NCI-H69 (cell line): Measurements from ENCODE around the gene HAND2.

Source experiments
- DNase-seq: peaks from one replicate; lab custom pipeline; 2025; lab: John Stamatoyannopoulos, UW

Gene HAND2

GRCh38 chr4:173535957-173536356 lies 5.9 kb upstream of the HAND2 start:
- DNase-seq: no peak

- DNase-seq: no peak
Measured at GRCh38 chr4:173535165-173535902, 5.3 kb upstream of the HAND2 start.

- no peak for DNase-seq
Measured at GRCh38 chr4:173534434-173534833, 4.4 kb upstream of the HAND2 start.

DNA sequence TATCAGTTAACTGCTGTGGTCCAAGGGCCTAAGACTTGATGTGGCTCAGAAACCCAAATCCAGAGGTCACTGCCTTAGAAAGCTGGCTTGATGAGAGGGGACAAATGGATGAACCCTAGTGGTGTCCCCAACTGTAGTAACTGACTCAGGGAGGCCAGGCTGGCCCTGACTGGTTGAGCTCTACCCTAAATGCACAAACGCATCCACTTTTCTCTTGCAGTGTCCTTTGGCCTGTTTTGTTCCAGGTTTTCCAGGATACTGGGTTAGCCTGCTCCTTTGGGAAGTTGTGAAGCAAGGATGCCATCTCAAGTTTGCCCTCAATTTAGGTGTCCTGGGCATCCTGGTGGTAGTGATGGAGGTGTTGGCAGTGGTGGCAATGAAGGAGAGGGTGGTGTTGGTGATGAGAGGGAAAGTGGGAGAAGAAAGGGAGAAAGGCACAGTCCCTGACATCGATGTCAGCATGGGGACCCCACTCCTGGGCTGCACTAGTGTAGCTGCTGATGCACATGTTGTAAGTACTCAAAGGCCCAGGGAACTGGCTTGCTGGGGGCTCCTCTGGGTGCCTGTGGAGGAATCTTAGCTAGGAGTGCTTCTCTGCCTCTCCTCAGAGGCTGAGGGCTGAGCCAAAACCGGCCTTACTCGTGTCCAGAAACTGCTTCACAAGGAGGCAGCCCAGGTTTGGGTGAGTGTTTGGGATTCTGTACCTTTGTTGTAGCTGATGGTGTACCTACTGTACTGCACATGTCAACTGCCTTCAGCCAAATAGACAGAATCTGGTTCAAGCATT lies 2.9 kb upstream of the HAND2 start:
- DNase-seq: no peak

DNA sequence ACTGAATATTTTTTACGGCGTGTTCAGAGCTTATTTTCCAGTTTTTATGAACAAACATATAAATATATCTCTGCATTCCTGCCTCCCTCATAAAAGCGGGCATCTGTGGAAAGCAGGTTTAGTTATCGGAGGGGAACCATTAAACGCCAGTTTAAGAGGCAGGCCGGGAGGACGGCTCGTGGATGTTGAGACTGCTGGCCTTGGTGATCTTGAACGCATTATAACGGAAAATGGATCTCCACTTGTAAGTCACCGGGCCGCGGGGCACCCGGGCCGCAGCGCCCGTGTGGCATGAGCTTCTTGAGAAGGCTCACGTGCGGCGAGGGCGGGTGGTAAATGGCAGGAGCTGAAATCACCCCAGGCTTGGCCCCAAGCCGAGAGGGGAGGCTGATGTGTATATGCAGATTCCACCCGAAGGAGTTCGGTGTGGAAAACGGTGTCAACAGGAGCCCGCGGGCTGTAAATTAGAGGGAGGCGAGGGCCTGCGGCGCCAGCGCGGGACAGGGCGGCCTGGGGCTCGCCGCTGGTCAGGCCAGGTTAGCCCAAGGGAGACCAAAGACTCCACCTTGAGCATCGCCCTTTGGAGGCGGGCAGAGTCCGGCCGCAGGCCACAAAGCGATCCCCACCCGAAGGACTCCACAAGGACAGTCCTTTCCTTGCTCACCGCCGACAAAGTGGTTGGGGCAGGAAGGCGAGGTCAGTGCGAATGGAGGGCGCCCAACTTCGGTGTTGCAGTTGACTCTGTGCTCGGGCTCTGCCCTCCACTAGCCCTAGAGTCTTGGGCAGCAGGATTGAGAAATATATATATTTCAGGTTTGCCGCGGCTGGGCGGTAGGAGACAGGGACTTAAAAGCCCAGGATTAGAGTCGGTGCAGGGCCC lies 1.3 kb upstream of the HAND2 start:
- no peak for DNase-seq

GRCh38 chr4:173530326-173531085 lies 477 bp upstream of the HAND2 start:
- no peak for DNase-seq

DNA sequence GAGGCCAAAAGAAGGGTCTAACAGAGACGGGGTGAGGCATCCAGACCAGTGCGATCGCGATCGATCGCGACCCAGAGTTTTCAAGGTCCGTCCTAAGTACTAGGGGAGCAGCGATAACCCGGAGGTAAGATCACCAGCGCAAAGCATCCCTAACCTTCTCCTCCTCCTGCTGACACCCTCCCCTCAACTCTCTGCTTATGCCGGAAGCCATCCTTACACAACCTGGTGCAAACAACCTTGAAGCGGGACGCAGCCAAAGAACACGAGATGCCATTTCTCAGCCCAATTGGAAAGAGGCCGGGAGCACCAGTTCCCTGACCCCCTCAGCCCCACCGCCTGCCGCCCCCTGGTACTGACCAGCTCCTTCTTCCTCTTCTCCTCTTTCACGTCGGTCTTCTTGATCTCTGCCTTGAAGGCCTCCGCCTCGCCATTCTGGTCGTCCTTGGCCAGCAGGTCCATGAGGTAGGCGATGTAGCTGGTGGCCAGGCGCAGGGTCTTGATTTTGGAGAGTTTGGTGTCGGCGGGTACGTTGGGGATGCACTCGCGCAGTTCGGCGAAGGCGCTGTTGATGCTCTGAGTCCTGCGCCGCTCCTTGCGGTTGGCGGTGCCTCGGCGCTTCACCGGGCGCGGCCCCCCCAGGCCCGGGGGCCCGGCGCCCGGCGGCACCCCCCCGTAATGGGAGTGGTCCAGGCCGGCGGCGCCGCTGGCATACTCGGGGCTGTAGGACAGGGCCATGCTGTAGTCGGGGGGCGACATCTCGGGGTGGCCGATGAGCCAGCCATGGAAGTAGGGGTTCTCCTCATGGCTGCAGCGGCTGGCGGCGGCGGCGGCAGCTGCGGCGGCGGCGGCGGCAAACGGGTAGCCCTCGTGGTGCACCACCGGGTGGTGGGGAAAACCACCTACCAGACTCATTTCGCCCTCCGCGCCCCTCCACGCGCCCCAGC lies 1.4 kb downstream of the HAND2 start:
- DNase-seq: no peak

DNA sequence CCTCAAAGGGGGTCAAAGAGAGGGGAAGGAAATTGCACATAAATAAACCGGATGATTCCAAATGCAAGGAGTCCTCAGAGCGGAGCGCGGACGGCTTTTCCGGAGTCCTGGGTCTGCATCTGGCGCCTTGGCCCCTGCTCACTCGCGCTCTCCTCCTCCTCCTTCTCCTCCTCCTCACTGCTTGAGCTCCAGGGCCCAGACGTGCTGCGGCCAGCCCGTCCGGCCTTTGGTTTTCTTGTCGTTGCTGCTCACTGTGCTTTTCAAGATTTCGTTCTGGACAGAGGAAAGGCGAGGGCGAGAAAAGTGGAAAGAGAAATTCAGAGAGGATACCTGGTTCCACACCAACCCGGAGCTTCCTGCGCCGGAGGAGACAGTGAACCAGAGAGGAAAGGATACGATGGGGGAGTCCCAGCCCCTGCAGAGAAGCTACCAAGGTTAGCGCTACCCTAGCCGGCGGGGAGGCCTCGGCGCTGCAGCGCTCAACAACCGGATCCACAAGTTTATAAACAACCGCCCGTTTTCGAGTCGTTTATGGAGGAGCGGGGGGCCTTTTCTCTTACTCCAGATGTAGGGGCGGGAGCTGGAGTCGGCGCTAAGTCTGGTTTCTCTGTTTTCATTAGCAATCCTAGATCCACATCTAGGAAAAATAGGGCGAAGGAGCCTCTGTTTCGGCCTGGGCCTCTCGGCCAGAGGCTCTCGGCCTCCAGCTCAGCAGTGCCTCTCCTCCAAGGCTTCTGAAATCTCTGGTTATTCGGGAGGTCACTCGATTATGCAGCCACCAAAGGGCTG lies 2.7 kb downstream of the HAND2 start:
- DNase-seq: no peak

GRCh38 chr4:173526724-173527102 lies 3.3 kb downstream of the HAND2 start:
- DNase-seq: no peak

DNA sequence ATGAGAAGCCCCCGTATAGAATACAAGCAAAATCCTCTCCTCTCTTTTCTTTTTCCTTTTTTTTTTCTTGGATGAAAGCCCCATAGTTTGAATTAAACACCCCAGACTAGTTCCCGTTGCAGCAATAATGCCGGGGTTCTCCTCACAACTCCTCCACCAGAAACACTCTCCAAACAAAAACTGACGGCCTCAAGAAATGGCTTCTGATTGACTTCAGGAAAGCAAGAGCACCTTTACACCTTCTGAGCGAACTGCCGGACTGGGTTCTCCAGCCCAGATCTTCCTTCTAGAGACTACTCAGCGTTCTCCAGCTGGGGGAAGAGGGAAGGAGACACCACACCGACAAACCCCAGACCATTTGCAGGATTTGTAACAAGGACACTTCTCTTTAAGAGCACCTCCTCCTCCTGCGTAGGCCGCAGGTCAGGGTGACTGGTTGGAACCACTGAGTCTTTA lies 4.0 kb downstream of the HAND2 start:
- DNase-seq: no peak

GRCh38 chr4:173525118-173526011 lies 4.7 kb downstream of the HAND2 start:
- no peak for DNase-seq

- DNase-seq: no peak
Measured at GRCh38 chr4:173524218-173525117, 5.6 kb downstream of the HAND2 start.

GRCh38 chr4:173522951-173523395 lies 7.1 kb downstream of the HAND2 start:
- DNase-seq: no peak

DNA sequence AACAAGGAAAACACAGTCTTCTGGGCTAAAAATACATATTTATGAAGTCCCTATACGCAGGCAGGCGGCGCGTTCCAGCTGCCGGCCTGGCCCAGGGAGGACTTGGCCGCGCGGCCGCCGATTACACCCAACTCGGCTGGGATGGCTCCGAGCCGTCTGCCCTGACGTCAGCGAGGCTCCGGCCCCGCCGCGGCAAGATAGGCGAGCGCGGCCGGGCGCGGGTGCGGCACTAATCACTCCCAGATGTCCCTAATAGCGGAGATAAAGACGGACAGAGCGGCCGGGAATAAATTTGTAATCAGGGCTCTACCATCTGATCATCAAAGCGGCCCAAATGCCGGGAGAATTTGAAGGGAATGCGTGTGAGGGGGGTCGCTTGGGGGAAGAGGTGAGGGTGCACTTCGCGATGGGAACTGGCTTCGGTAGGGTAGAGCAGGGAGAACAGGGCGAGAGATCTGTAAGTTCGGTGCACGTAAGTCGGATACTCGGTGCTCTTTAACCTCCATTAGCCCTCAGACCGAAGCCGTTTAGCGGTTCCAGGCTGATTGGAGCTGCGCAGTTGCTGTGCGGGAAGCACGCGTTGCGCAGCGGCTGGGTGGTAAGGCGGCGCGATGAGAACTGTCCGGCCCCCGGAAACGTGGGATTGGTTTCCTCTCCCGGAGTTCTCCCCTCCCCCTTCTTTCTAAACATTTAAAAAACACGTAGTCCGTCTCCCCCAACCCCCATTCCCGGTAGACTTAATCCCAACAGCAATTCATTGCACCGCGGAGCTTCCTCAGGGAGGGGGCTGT lies 7.7 kb downstream of the HAND2 start:
- DNase-seq: peak; percentile 82

DNA sequence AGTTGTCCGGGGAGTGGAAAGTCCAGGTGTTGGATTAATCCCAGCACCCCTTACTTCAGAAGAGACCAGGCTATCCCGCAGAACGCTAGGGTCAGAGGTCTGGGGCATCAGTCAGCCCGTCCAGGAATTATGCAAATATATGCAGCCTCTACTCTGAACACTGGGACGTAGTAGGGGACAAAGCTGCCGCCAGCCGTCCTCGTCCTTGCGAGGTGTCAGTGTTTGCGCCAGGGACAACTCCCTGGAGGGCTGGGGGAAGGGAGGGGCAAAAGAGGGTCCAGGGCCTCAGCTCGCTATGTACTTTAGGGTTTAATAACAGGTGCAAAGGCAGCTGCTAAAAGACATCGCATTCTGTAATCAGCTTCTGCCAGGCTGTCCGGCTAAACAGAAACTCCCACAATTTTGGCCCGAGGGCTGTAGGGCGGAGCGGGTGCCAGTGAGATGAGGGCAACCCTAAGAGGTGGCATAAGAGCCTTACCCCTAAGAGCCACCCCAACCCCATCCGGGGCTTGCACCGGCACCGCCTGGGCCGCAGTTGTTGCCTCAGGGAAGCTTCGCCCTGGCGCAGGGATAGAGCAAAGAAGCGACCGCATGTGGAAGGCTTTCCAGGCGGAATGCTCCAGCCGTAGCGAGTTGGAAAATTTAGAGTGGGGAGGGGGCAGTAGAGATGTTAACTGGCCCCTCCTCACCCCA lies 8.4 kb downstream of the HAND2 start:
- DNase-seq: peak; percentile 61

GRCh38 chr4:173520921-173521466 lies 9.0 kb downstream of the HAND2 start:
- DNase-seq: no peak
